Esophagus squamous epithelium (tissue), 5 donors: ENCODE results near the gene RTN4RL2. TPM values are rescaled to one million over a fixed set of nuclear protein-coding genes. Genes with fewer than 3 reads are reported as not detected.

Experiments used
- DNase-seq: peaks from one replicate; lab custom pipeline; 2025; lab: John Stamatoyannopoulos, UW
- H3K27ac ChIP-seq, 4 donors: fragments of 200-600 bp; sonication (generic); one replicate each; pipeline ENCODE4 v1.5.1; 2016 to 2019; ENCODE audit warnings: mild to moderate bottlenecking in 1 of 4
- H3K27me3 ChIP-seq, 4 donors: fragments of 200-600 bp; sonication (generic); 1 replicate in 3 of 4; 2 replicates in 1 of 4; pipeline versions ENCODE4 v1.5.1 to v1.6.0; 2017 to 2021; ENCODE audit warnings: antibody characterized with exemption in 1 of 4
- H3K36me3 ChIP-seq, 3 donors: fragments of 200-600 bp; sonication (generic); one replicate each; pipeline ENCODE4 v1.5.1; 2016 to 2019
- H3K4me1 ChIP-seq, 3 donors: fragments of 200-600 bp; sonication (generic); one replicate each; pipeline ENCODE4 v1.5.1; 2017 to 2019
- H3K4me3 ChIP-seq, 4 donors: fragments of 200-600 bp; sonication (generic); 1 replicate in 3 of 4; 2 replicates in 1 of 4; pipeline ENCODE4 v1.5.1; 2016 to 2019; ENCODE audit warnings: mild to moderate bottlenecking in 2 of 4, moderate library complexity in 1 of 4
- H3K9me3 ChIP-seq, 3 donors: fragments of 200-600 bp; sonication (generic); one replicate each; pipeline ENCODE4 v1.5.1; 2016 to 2019
- CTCF ChIP-seq, 6 experiments: fragments of 450-650 bp in 4 of 6; fragments of 200-600 bp in 2 of 6; sonication (generic) in 2 of 6; IDR thresholded peaks; one replicate each; pipeline ENCODE4 v1.5.1; 2016 to 2019; ENCODE audit warnings: antibody characterized with exemption in 6 of 6, mild to moderate bottlenecking in 4 of 6, moderate library complexity in 4 of 6
- POLR2A ChIP-seq, 4 donors: fragments of 450-650 bp; IDR thresholded peaks; one replicate each; pipeline ENCODE4 v1.6.1; 2017; ENCODE audit warnings: antibody characterized with exemption in 4 of 4, mild to moderate bottlenecking in 4 of 4, moderate library complexity in 3 of 4
- WGBS, 2 donors: methylation state at CpG; one replicate each; pipeline ENCODE4 v1.1.5; 2018; 5-methylcytosine and 5-hydroxymethylcytosine counted together
- intact Hi-C: fragments of 100-400 bp; cut with DNase I; formaldehyde crosslinking; loops from one replicate; pipeline ENCODE4 v1.15.0; 2022
- total RNA-seq, 4 donors: library from RNA; depleted of rRNA; stranded (reverse); fragments of >200 nt; gene quantifications; one replicate each; pipeline ENCODE4 v1.1.0, GENCODE V29; 2016
- donor health status: DM: yes; HTN: yes; CAD: no.

RTN4RL2 gene
- total RNA-seq, 4 donors from 2014 or later = 0.66 to 1.1 (median 0.90) TPM

- intact Hi-C loops = no loop called here
- no peak for DNase-seq
- Histone ChIP-seq H3K36me3 (peaks cover 8 to 46% (median 10%) of the 10 kb centered on the region in 3 donors), H3K4me1 (peaks cover 49 to 81% (median 62%) of the 10 kb centered on the region in 3 donors), H3K27ac (peak overlapping the region; percentile 90 to 99 (median 97)), H3K9me3 (no peaks in the 10 kb centered on the region), H3K4me3 (peak overlapping the region in 3 of 4 donors; percentile 48 to 76 (median 65)), H3K27me3 (no peaks in the 10 kb centered on the region)
- no peak for TF ChIP-seq CTCF (IDR thresholded peaks at IDR 0.05)
- no peak for TF ChIP-seq POLR2A (IDR thresholded peaks at IDR 0.05)
- WGBS, 2 donors = 80% methylated on average over 9 of the region's 9 CpGs
Measured at GRCh38 chr11:57424137-57424791, 36.1 kb upstream of the RTN4RL2 start.

DNA sequence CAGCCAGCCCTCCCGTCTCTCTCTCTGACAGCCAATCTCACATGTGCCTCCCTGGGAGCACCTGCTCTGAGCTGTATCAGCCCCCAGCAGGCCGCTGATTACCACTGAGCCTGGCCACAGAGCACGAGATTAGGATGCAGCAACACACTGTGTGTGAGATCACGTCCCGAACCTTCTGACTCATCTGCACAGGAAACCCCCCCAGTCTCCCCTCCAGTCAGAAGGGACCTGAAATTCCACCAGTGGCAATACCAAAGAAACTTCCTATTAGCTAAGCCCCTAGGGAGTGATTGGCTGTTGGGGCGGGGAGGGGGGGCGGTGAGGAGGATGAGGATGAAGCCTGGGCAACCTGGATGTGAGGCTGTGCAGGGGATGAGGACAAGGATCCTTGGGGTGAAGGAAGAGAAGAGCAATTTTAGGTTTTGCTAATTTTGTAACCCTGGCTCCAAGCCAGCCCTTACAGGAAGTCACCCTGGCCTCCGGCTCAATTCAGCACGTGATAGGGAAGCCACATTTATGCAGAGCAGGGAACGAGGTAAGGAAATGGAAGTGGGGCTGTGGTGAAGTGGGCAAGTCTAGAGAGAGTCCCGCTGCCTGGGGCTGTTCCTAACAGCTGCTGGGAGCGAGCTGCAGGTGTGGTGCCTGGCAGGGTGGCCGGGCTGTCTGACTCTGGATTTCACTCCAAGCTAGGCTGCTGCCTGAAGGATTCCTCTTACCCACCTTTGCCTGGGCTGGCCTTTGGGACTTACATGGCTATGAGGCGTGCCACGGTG is 35.4 kb upstream of the RTN4RL2 start:
- peaks cover 49 to 84% (median 62%) of the 10 kb centered on the region in 3 donors for H3K4me1 ChIP-seq
- no peaks in the 10 kb centered on the region for H3K27me3 ChIP-seq
- DNase-seq = no peak
- H3K9me3 ChIP-seq = no peaks in the 10 kb centered on the region
- no peak for TF ChIP-seq CTCF (IDR thresholded peaks at IDR 0.05)
- TF ChIP-seq POLR2A (IDR thresholded peaks at IDR 0.05) = no peak
- peaks cover 8 to 39% (median 8%) of the 10 kb centered on the region in 3 donors for H3K36me3 ChIP-seq
- H3K27ac ChIP-seq = peak overlapping the region; percentile 90 to 99 (median 97)
- intact Hi-C loops = no loop called here
- H3K4me3 ChIP-seq = peak overlapping the region; percentile 40 to 76 (median 56)
- 0 to 11% methylated on average over 4 to 10 of the region's 15 CpGs for WGBS, 2 donors

DNA sequence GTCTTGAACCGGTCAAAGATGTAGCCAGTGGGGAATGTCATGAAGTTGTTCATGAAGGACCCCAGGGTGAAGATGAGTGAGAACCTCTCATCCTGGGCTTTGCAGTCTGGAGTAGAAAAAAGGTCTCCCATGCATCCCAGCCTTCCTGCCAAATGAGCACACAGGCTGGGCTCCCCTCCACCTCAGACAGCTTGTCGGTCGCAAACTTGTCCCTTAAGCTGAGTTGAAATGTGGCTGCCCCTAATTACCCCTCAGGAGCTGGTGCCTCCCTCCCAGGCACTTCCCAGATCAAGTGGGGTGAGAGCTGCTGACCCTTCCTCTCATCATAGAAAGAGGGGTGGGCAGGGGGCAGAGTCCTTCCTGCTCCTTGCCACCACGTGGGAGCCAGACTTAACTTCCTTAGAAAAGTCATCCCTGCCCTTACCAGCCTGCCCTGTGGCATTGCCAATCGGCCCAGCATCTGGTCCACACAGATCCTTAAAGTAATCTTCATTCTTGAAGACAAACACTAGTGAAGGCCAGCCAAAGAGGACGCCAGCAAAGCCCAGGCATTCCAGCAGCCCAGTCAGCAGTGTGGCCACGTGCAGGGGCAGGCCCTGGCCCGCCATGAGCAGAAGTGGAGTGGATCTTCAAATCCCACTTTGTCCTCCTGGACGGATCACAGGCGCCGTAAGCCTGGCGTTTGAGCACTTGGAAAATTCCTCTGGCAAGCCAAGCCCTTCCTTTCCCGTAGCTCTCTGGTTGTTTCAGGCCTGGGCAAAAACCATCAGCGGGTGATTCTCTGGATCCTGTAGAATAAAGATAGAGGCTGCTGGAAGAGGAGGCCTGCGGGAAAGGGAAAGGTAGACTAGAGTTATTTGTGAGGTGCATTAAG is 34.5 kb upstream of the RTN4RL2 start:
- DNase-seq = no peak
- Histone ChIP-seq H3K36me3 (peaks cover 3 to 31% (median 4%) of the 10 kb centered on the region in 3 donors), H3K27me3 (no peaks in the 10 kb centered on the region), H3K27ac (peak overlapping the region; percentile 90 to 99 (median 97)), H3K9me3 (no peaks in the 10 kb centered on the region), H3K4me1 (peaks cover 49 to 92% (median 62%) of the 10 kb centered on the region in 3 donors), H3K4me3 (peak overlapping the region; percentile 40 to 76 (median 56))
- WGBS, 2 donors = 11 to 17% methylated on average over 3 to 10 of the region's 15 CpGs
- intact Hi-C loops = no loop called here
- no peak for TF ChIP-seq CTCF (IDR thresholded peaks at IDR 0.05)
- no peak for TF ChIP-seq POLR2A (IDR thresholded peaks at IDR 0.05)

DNA sequence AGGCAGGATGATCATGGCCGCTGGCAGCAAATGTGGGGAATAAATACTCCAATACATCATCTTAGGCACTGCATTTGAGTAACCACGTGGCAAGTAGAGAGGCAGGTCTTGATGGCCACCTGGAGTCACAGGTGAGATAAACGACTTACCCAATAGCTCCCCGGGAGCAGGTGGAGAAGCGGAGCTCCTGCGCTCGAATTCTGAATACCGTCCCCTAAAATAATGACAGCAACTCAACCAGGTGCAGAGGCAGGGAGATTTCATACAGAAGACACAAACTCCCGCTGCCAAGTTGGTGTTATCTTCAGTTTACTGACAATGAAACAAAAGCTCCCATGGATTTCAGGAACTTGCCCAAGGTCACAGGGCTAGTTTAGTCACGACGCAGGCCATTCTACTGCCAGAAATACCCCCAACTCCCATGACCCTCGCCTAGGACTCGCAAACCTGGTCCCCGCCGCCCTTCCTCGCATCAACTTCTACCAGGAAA is 33.8 kb upstream of the RTN4RL2 start:
- no peaks in the 10 kb centered on the region for H3K27me3 ChIP-seq
- WGBS, 2 donors = 7 to 17% methylated on average over 9 to 11 of the region's 16 CpGs
- peak overlapping the region; percentile 90 to 99 (median 97) for H3K27ac ChIP-seq
- TF ChIP-seq POLR2A (IDR thresholded peaks at IDR 0.05) (no peak), CTCF (IDR thresholded peaks at IDR 0.05) (no peak)
- intact Hi-C loops = no loop called here
- no peak for DNase-seq
- peaks cover 45 to 91% (median 60%) of the 10 kb centered on the region in 3 donors for H3K4me1 ChIP-seq
- H3K36me3 ChIP-seq = peaks cover 0 to 24% (median 0%) of the 10 kb centered on the region in 3 donors
- peak overlapping the region; percentile 40 to 76 (median 56) for H3K4me3 ChIP-seq
- no peaks in the 10 kb centered on the region for H3K9me3 ChIP-seq
